ENCODE measurements around the gene ARSG.

The ARSG gene

GRCh38 chr17:68382582-68383085 is 91.3 kb downstream of the ARSG start:
- Histone ChIP-seq H3K9me2 (replicated peaks; ENCODE audit: insufficient read depth, low read length) (no peaks in the 10 kb centered on the region), H4K20me1 (ENCODE audit: low read depth, low read length) (no peaks in the 10 kb centered on the region), H3K27me3 (ENCODE audit: low read length) (no peaks in the 10 kb centered on the region), H3F3A (ENCODE audit: insufficient read depth) (no peaks in the 10 kb centered on the region), H3K9me3 (ENCODE audit: insufficient read depth, low read length) (no peaks in the 10 kb centered on the region), H2AFZ (ENCODE audit: low read depth, low read length, severe bottlenecking) (no peak overlapping the region), H3K9ac (ENCODE audit: low read length) (no peak overlapping the region), H3K79me2 (ENCODE audit: insufficient read depth, low read length) (no peaks in the 10 kb centered on the region), H3K27ac (ENCODE audit: low read depth, low read length) (no peak overlapping the region), H3K4me2 (ENCODE audit: low read depth, low read length, poor library complexity, severe bottlenecking) (no peak overlapping the region), H3K4me3 (ENCODE audit: insufficient read depth, low read length, poor library complexity, severe bottlenecking) (no peak overlapping the region), H3K36me3 (ENCODE audit: low read length) (no peaks in the 10 kb centered on the region)
- TF ChIP-seq EZH2phosphoT487 (conservative IDR thresholded peaks at IDR 0.05; ENCODE audit: low read length) (no peak), CTCF (IDR thresholded peaks at IDR 0.05; ENCODE audit: insufficient read depth, low read length, poor library complexity, severe bottlenecking) (no peak)

GRCh38 chr17:68383120-68383442 is 91.8 kb downstream of the ARSG start:
- Histone ChIP-seq H3K9me3 (ENCODE audit: insufficient read depth, low read length) (no peaks in the 10 kb centered on the region), H3K79me2 (ENCODE audit: insufficient read depth, low read length) (no peaks in the 10 kb centered on the region), H3K4me3 (ENCODE audit: insufficient read depth, low read length, poor library complexity, severe bottlenecking) (no peak overlapping the region), H3K9me2 (replicated peaks; ENCODE audit: insufficient read depth, low read length) (no peaks in the 10 kb centered on the region), H4K20me1 (ENCODE audit: low read depth, low read length) (no peaks in the 10 kb centered on the region), H3F3A (ENCODE audit: insufficient read depth) (no peaks in the 10 kb centered on the region), H2AFZ (ENCODE audit: low read depth, low read length, severe bottlenecking) (no peak overlapping the region), H3K4me2 (ENCODE audit: low read depth, low read length, poor library complexity, severe bottlenecking) (no peak overlapping the region), H3K27ac (ENCODE audit: low read depth, low read length) (no peak overlapping the region), H3K9ac (ENCODE audit: low read length) (no peak overlapping the region), H3K27me3 (ENCODE audit: low read length) (no peaks in the 10 kb centered on the region), H3K36me3 (ENCODE audit: low read length) (no peaks in the 10 kb centered on the region)
- TF ChIP-seq CTCF (IDR thresholded peaks at IDR 0.05; ENCODE audit: insufficient read depth, low read length, poor library complexity, severe bottlenecking) (no peak), EZH2phosphoT487 (conservative IDR thresholded peaks at IDR 0.05; ENCODE audit: low read length) (no peak)

- TF ChIP-seq CTCF (IDR thresholded peaks at IDR 0.05; ENCODE audit: insufficient read depth, low read length, poor library complexity, severe bottlenecking) (no peak), EZH2phosphoT487 (conservative IDR thresholded peaks at IDR 0.05; ENCODE audit: low read length) (no peak)
- Histone ChIP-seq H2AFZ (ENCODE audit: low read depth, low read length, severe bottlenecking) (no peak overlapping the region), H3K27me3 (ENCODE audit: low read length) (no peaks in the 10 kb centered on the region), H3K36me3 (ENCODE audit: low read length) (no peaks in the 10 kb centered on the region), H3K4me2 (ENCODE audit: low read depth, low read length, poor library complexity, severe bottlenecking) (no peak overlapping the region), H3K79me2 (ENCODE audit: insufficient read depth, low read length) (no peaks in the 10 kb centered on the region), H3K9me2 (replicated peaks; ENCODE audit: insufficient read depth, low read length) (no peaks in the 10 kb centered on the region), H3F3A (ENCODE audit: insufficient read depth) (no peaks in the 10 kb centered on the region), H3K9ac (ENCODE audit: low read length) (no peak overlapping the region), H3K4me3 (ENCODE audit: insufficient read depth, low read length, poor library complexity, severe bottlenecking) (no peak overlapping the region), H4K20me1 (ENCODE audit: low read depth, low read length) (no peaks in the 10 kb centered on the region), H3K9me3 (ENCODE audit: insufficient read depth, low read length) (no peaks in the 10 kb centered on the region), H3K27ac (ENCODE audit: low read depth, low read length) (no peak overlapping the region)
Measured at GRCh38 chr17:68383443-68384321, 92.4 kb downstream of the ARSG start.

Data from SU-DHL-6 (cell line).